Kidney epithelial cell (primary cell): Measurements from ENCODE around the gene PHLDA3. TPM values are rescaled to one million over a fixed set of nuclear protein-coding genes. Genes with fewer than 3 reads are reported as not detected.
"Not testable (repeated sequence)": the region's sequence is repeated elsewhere in the genome, so short reads cannot be mapped to it uniquely, and the experiment has no call there.

Experiments
- DNase-seq: peaks from one replicate; pipeline ENCODE4 v3.0.0-alpha.2; 2010; ENCODE audit warnings: low read depth
- H3K27me3 ChIP-seq: 2 replicates; pipeline ENCODE4 v1.6.0; 2011; ENCODE audit warnings: low read length; ENCODE audit not compliant: control insufficient read depth, insufficient read depth
- H3K36me3 ChIP-seq: 2 replicates; pipeline ENCODE4 v1.5.1; 2011; ENCODE audit warnings: low read length; ENCODE audit not compliant: control insufficient read depth, insufficient read depth
- H3K4me3 ChIP-seq: 2 replicates; pipeline ENCODE4 v1.5.1; 2011; ENCODE audit warnings: low read depth, mild to moderate bottlenecking, control low read depth, low read length
- total RNA-seq: library from RNA; depleted of rRNA; stranded (reverse); fragments of >200 nt; gene quantifications from 2 replicates; pipeline ENCODE4 v1.2.3, GENCODE V29; 2015
- TF ChIP-seq, protein P1 (sequence below): IDR thresholded peaks from 2 replicates; pipeline ENCODE4 v1.5.1; 2011; ENCODE audit warnings: mild to moderate bottlenecking, moderate library complexity, low read length, control low read depth, inconsistent platforms; ENCODE audit not compliant: insufficient read depth, poor library complexity, severe bottlenecking

PHLDA3 gene
- total RNA-seq, 1 donor from 2014 or later, result 130 TPM

DNA sequence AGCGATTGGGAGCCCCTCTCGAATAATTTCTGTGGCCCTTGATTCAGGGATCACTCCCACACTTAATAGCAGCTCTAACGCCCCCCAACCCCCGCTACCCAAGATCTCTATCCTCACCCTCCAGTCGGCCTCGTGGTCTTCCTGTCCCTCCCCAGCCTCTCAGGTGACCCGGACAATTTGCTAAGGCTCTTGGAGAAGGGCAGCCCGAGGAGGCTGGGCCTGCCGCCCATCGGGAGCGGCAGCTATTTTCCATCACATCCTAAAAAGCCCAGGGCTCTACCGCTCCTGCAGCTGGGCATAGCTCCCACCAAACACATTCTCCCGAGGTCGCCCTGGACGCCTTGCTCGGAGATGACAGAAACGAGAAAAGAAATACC, 12.0 kb upstream of the PHLDA3 start:
- TF ChIP-seq, protein P1, sequence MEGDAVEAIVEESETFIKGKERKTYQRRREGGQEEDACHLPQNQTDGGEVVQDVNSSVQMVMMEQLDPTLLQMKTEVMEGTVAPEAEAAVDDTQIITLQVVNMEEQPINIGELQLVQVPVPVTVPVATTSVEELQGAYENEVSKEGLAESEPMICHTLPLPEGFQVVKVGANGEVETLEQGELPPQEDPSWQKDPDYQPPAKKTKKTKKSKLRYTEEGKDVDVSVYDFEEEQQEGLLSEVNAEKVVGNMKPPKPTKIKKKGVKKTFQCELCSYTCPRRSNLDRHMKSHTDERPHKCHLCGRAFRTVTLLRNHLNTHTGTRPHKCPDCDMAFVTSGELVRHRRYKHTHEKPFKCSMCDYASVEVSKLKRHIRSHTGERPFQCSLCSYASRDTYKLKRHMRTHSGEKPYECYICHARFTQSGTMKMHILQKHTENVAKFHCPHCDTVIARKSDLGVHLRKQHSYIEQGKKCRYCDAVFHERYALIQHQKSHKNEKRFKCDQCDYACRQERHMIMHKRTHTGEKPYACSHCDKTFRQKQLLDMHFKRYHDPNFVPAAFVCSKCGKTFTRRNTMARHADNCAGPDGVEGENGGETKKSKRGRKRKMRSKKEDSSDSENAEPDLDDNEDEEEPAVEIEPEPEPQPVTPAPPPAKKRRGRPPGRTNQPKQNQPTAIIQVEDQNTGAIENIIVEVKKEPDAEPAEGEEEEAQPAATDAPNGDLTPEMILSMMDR, result no peak
- no peak for DNase-seq
- peaks cover 2% of the 10 kb centered on the region for H3K27me3 ChIP-seq
- peak overlapping the region; percentile 15 for H3K4me3 ChIP-seq
- peaks cover 6% of the 10 kb centered on the region for H3K36me3 ChIP-seq

DNA sequence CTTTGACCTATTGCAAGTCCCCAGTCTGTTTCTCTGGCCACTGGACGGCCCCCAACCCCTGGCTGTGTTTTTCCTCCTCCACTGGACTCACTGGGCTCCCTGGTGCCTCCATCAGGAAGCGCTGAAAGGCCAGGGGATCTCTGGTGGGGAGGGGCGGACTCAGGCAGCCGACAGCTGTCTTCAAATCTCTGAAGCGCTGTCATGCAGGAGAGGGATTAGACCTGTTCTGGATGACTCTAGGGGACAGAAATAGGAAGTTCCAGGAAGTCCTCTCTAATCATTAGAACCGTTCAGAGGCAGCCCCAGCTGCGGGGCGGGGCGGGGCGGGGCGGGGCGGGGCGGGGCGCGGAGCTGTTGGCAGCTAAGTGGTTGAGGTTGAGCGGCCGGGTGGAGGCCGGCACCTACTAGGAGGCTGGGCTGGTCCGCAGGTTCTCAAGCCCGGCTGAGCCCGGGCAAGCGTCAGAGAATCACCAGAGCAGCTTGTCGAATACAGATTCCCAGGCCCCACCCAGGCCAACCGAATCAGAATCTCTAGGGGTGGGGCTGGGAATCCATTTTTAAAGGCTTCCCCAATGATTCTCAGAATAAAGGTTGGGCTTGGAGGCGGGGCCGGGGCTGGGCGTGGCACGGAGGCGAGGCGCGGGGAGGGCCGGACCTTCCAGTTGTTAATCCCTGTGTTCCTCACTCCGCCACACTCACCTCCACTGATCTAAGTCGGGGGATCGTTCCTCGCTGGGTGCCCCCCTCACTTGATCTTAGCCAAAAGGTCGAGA, 11.4 kb upstream of the PHLDA3 start:
- TF ChIP-seq, protein P1, result peak; percentile 18
- H3K27me3 ChIP-seq, result peaks cover 2% of the 10 kb centered on the region
- no peak for DNase-seq
- H3K36me3 ChIP-seq, result peaks cover 4% of the 10 kb centered on the region
- peak overlapping the region; percentile 15 for H3K4me3 ChIP-seq

DNA sequence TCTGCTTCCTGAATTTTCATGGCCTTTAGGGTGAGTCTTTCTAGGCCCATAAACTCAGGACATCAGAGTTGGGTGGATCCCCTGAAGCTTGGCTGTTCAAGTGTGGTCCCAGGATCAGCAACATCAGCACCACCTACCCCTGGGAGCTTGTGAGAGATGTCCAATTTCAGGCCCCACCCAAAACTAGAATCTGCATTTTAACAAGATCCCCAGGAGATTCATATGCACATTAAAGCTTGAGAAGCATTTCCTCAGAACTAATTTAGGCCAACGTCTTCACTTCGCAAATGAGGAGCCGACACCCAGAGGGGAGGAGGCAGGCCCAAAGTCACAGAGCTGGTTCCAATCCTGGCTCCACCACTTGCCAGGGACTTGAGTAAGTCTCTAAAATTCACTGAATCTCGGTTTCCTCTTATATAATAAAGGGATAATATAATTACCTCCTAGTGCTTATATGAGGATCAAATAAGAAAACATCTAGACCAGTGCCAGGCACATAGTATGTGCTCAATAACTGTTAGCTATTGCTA, 10.3 kb upstream of the PHLDA3 start:
- H3K4me3 ChIP-seq, result no peak overlapping the region
- TF ChIP-seq, protein P1, result no peak
- no peak for DNase-seq
- peaks cover 2% of the 10 kb centered on the region for H3K27me3 ChIP-seq
- peaks cover 4% of the 10 kb centered on the region for H3K36me3 ChIP-seq

DNA sequence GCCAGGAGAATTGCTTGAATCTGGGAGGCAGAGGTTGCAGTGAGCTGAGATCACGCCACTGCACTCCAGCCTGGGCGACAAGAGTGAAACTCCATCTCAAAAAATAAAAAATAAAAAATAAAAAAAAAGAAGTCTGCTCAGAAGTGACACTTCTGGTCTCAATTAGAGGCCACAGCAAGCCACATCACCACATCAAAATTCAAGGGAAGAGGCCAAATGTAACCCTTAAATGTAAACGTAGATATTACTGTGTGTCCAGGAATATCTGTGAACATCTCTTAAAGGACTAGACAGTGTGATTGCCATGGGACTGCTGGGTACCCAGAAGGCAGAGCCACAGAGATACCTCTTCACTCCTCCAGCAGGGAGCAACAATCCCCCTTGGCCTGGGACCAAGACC, 9.7 kb upstream of the PHLDA3 start:
- not testable (repeated sequence) for H3K4me3 ChIP-seq, H3K27me3 ChIP-seq, H3K36me3 ChIP-seq, DNase-seq

DNA sequence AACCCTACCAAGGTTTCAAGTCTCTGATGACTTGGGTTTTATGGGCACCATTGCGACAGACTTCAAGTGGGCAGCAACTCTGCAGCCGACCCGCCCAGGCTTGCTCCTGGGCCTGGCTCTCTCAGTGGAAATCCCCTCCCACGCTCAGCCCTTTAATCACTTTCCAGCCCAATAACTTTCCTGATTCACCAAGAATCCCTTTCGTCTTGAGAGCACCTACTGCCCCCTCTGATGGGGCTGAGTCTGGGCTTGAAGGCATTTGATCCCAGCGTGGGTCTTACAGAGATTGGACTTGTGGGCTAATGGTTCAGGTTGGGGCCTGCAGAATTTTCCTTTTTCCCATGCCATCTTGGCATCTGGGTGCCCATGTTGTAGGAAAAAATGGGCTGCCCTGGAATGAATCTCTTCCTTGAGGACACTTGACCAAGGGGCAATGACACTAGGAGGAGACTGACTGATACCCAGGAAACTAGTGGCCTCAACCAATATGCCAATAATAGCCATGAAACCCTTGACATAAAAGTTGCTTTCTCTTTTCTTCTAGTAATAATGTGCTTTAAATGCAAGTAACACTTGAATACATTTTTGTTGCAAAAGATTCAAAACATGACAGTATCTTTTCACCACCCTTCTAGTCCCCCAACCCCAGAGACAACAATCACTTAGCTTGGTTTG, 7.8 kb upstream of the PHLDA3 start:
- H3K4me3 ChIP-seq, result no peak overlapping the region
- no peaks in the 10 kb centered on the region for H3K36me3 ChIP-seq
- TF ChIP-seq, protein P1, result peak; percentile 32
- DNase-seq, result peak; percentile 79
- H3K27me3 ChIP-seq, result peaks cover 2% of the 10 kb centered on the region

DNA sequence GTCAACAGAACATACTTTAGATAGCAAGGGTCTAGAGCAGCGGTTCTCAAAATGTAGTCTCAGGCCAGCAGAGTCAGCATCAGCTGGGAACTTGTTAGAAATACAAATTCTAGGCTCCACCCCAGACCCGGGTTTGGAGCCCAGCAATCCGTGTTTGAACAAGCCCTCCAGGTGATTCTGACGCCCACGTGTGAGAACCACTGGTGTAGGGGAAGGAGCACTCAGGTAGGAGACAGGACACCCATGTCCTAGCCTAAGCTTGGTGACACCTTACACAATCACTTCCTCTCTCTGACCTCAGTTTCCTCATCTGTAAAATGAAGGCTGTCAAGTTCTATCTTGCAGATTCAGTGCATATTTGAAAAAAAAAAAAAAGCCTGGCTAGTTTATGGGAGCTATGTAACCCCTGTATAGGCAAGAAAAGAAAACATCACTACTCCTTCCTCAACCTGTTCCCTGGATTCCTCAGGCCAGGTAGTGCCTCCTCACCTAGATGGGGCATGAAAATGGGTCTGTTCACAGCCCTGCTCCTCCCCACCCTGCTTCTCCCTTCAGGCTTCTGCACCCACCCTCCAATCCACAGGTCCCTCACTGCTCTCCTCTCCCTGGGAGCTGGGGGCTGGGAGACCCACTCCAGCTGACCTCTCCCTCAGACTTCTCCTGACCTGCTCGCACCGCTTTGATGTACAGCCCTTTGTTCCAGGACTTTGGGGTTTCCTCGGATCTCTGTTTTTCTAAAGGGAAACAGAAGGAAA, 7.1 kb upstream of the PHLDA3 start:
- TF ChIP-seq, protein P1, result no peak
- no peak for DNase-seq
- H3K27me3 ChIP-seq, result no peaks in the 10 kb centered on the region
- H3K4me3 ChIP-seq, result no peak overlapping the region
- H3K36me3 ChIP-seq, result no peaks in the 10 kb centered on the region
